Sigmoid colon (tissue), 7 donors: Measurements from ENCODE around the gene XPO6. TPM values are rescaled to one million over a fixed set of nuclear protein-coding genes. Genes with fewer than 3 reads are reported as not detected.

Experiments
- DNase-seq: peaks from one replicate; pipeline ENCODE4 v3.0.0-alpha.2; 2019
- H3K27ac ChIP-seq, 4 donors: fragments of 200-600 bp; sonication (generic); one replicate each; pipeline ENCODE4 v1.5.1; 2016 to 2019; ENCODE audit warnings: mild to moderate bottlenecking in 1 of 4
- H3K27me3 ChIP-seq, 3 donors: fragments of 200-600 bp; sonication (generic); one replicate each; pipeline ENCODE4 v1.5.1; 2019; ENCODE audit warnings: mild to moderate bottlenecking in 1 of 3
- H3K36me3 ChIP-seq, 4 donors: fragments of 200-600 bp; sonication (generic); one replicate each; pipeline ENCODE4 v1.5.1; 2016 to 2019
- H3K4me1 ChIP-seq, 4 donors: fragments of 200-600 bp; sonication (generic); one replicate each; pipeline ENCODE4 v1.5.1; 2017 to 2019
- H3K4me3 ChIP-seq, 4 donors: fragments of 200-600 bp; sonication (generic); one replicate each; pipeline ENCODE4 v1.5.1; 2017 to 2019; ENCODE audit warnings: mild to moderate bottlenecking in 2 of 4, moderate library complexity in 1 of 4
- H3K9me3 ChIP-seq, 4 donors: fragments of 200-600 bp in 3 of 4; sonication (generic) in 3 of 4; one replicate each; pipeline versions ENCODE4 v1.5.1 to v1.6.1; 2013 to 2019
- CTCF ChIP-seq, 4 experiments: fragments of 450-650 bp in 3 of 4; fragments of 200-600 bp in 1 of 4; IDR thresholded peaks; one replicate each; pipeline ENCODE4 v1.5.1; 2016 to 2019; ENCODE audit warnings: antibody characterized with exemption in 4 of 4, mild to moderate bottlenecking in 3 of 4, moderate library complexity in 2 of 4
- EP300 ChIP-seq, 4 donors: sonication (generic); formaldehyde crosslinking; IDR thresholded peaks; one replicate each; pipeline ENCODE4 v1.6.1; 2017; ENCODE audit warnings: antibody characterized with exemption in 4 of 4
- POLR2A ChIP-seq, 2 donors: fragments of 450-650 bp; IDR thresholded peaks; one replicate each; pipeline ENCODE4 v1.6.1; 2016; ENCODE audit warnings: antibody characterized with exemption in 2 of 2, mild to moderate bottlenecking in 2 of 2, moderate library complexity in 2 of 2
- POLR2AphosphoS5 ChIP-seq, 4 donors: sonication (generic); formaldehyde crosslinking; IDR thresholded peaks; one replicate each; pipeline ENCODE4 v1.6.1; 2017; ENCODE audit warnings: antibody characterized with exemption in 4 of 4
- WGBS, 2 donors: extraction: QIAGEN DNeasy Blood & Tissue Kit; methylation state at CpG; one replicate each; pipeline ENCODE4 v1.1.7; 2013; 5-methylcytosine and 5-hydroxymethylcytosine counted together
- intact Hi-C: fragments of 100-400 bp; cut with DNase I; formaldehyde crosslinking; loops from one replicate; pipeline ENCODE4 v1.15.1; 2023
- polyA plus RNA-seq, 3 donors: library from polyadenylated mRNA; stranded (reverse); fragments of 200-250 nt; gene quantifications; one replicate each; pipeline ENCODE4 v1.2.3, GENCODE V29; 2013
- total RNA-seq, 4 donors: library from RNA; depleted of rRNA; stranded (reverse); fragments of >200 nt; gene quantifications; one replicate each; pipeline ENCODE4 v1.1.0, GENCODE V29; 2016
- donor health status: healthy with polysubstance abuse.
- donor health status: Bipolar disorder and iron deficiency.
- donor health status: healthy.

Gene XPO6
- total and polyA plus RNA-seq, 7 donors, result 40.2 to 101 (median 48.9) TPM

- peak overlapping the region in 1 of 4 donors; percentile 3 for H3K27ac ChIP-seq
- no peaks in the 10 kb centered on the region for H3K36me3 ChIP-seq
- H3K4me1 ChIP-seq, result peaks cover 0 to 37% (median 9%) of the 10 kb centered on the region in 4 donors
- intact Hi-C loops, result no loop called here
- H3K9me3 ChIP-seq, result no peaks in the 10 kb centered on the region
- no peaks in the 10 kb centered on the region for H3K27me3 ChIP-seq
- no peak overlapping the region for H3K4me3 ChIP-seq
- no peak for TF ChIP-seq EP300 (IDR thresholded peaks at IDR 0.05)
- no peak for TF ChIP-seq POLR2AphosphoS5 (IDR thresholded peaks at IDR 0.05)
- no peak for TF ChIP-seq CTCF (IDR thresholded peaks at IDR 0.05)
- no peak for TF ChIP-seq POLR2A (IDR thresholded peaks at IDR 0.05)
- DNase-seq, result no peak
- 48 to 78% methylated on average over 6 of the region's 6 CpGs for WGBS, 2 donors
These were observed 23.5 kb downstream of the XPO6 start for GRCh38 chr16:28188085-28188916.

- Histone ChIP-seq H3K27me3 (no peaks in the 10 kb centered on the region), H3K4me1 (peaks cover 0 to 43% (median 13%) of the 10 kb centered on the region in 4 donors), H3K27ac (peak overlapping the region in 1 of 4 donors; percentile 3), H3K36me3 (no peaks in the 10 kb centered on the region), H3K9me3 (no peaks in the 10 kb centered on the region), H3K4me3 (no peak overlapping the region)
- intact Hi-C loops, result no loop called here
- TF ChIP-seq EP300 (IDR thresholded peaks at IDR 0.05) (no peak), POLR2AphosphoS5 (IDR thresholded peaks at IDR 0.05) (no peak), POLR2A (IDR thresholded peaks at IDR 0.05) (no peak), CTCF (IDR thresholded peaks at IDR 0.05) (no peak)
- DNase-seq, result no peak
- 61 to 72% methylated on average over 2 of the region's 2 CpGs for WGBS, 2 donors
These were observed 24.2 kb downstream of the XPO6 start for GRCh38 chr16:28187595-28188004.

GRCh38 chr16:28186752-28187151 is 25.0 kb downstream of the XPO6 start:
- Histone ChIP-seq H3K4me3 (no peak overlapping the region), H3K36me3 (no peaks in the 10 kb centered on the region), H3K27me3 (no peaks in the 10 kb centered on the region), H3K4me1 (peaks cover 0 to 50% (median 21%) of the 10 kb centered on the region in 4 donors), H3K9me3 (no peaks in the 10 kb centered on the region), H3K27ac (no peak overlapping the region)
- intact Hi-C loops, result no loop called here
- WGBS, 2 donors, result 79 to 93% methylated on average over 4 of the region's 4 CpGs
- TF ChIP-seq POLR2AphosphoS5 (IDR thresholded peaks at IDR 0.05) (no peak), EP300 (IDR thresholded peaks at IDR 0.05) (no peak), CTCF (IDR thresholded peaks at IDR 0.05) (no peak), POLR2A (IDR thresholded peaks at IDR 0.05) (no peak)
- no peak for DNase-seq

GRCh38 chr16:28185696-28186095 is 26.1 kb downstream of the XPO6 start:
- Histone ChIP-seq H3K27me3 (no peaks in the 10 kb centered on the region), H3K36me3 (no peaks in the 10 kb centered on the region), H3K9me3 (no peaks in the 10 kb centered on the region), H3K4me1 (peaks cover 0 to 53% (median 23%) of the 10 kb centered on the region in 4 donors), H3K27ac (no peak overlapping the region), H3K4me3 (no peak overlapping the region)
- no peak for DNase-seq
- WGBS, 2 donors, result 95 to 98% methylated on average over 1 of the region's 1 CpG
- TF ChIP-seq POLR2AphosphoS5 (IDR thresholded peaks at IDR 0.05), result no peak
- no peak for TF ChIP-seq CTCF (IDR thresholded peaks at IDR 0.05)
- TF ChIP-seq EP300 (IDR thresholded peaks at IDR 0.05), result no peak
- TF ChIP-seq POLR2A (IDR thresholded peaks at IDR 0.05), result no peak
- intact Hi-C loops, result no loop called here
